Smooth muscle cell (in vitro differentiated cells): ENCODE measurements around the gene CSF1R. TPM values are rescaled to one million over a fixed set of nuclear protein-coding genes. Genes with fewer than 3 reads are reported as not detected.
A peak's percentile ranks its signal among the peaks of the same experiment; 100 is the strongest.

ENCODE experiments used
- DNase-seq: peaks from one replicate; lab custom pipeline; 2025; ENCODE audit not compliant: unreplicated experiment; lab: John Stamatoyannopoulos, UW
- H2AFZ ChIP-seq: fragments of 200-600 bp; sonication (generic); 2 replicates; pipeline ENCODE4 v1.6.0; 2016; ENCODE audit warnings: antibody characterized with exemption, low read depth, mild to moderate bottlenecking
- H3F3A ChIP-seq: fragments of 200-600 bp; sonication (generic); 2 replicates; pipeline ENCODE4 v1.6.0; 2017; ENCODE audit warnings: antibody characterized with exemption, low read depth
- H3K27ac ChIP-seq: fragments of 200-600 bp; sonication (generic); 2 replicates; pipeline ENCODE4 v1.5.1; 2016; ENCODE audit warnings: low read depth, mild to moderate bottlenecking
- H3K27me3 ChIP-seq: fragments of 200-600 bp; sonication (generic); 2 replicates; pipeline ENCODE4 v1.6.1; 2016; ENCODE audit warnings: low read depth, mild to moderate bottlenecking
- H3K36me3 ChIP-seq: fragments of 200-600 bp; sonication (generic); 2 replicates; pipeline ENCODE4 v1.5.1; 2016; ENCODE audit warnings: low read depth
- H3K4me1 ChIP-seq: fragments of 200-600 bp; sonication (generic); 2 replicates; pipeline ENCODE4 v1.5.1; 2016; ENCODE audit warnings: low read depth
- H3K4me2 ChIP-seq: fragments of 200-600 bp; sonication (generic); 2 replicates; pipeline ENCODE4 v1.6.0; 2016; ENCODE audit warnings: mild to moderate bottlenecking
- H3K4me3 ChIP-seq: fragments of 200-600 bp; sonication (generic); 2 replicates; pipeline ENCODE4 v1.5.1; 2016; ENCODE audit warnings: mild to moderate bottlenecking
- H3K79me2 ChIP-seq: fragments of 200-600 bp; sonication (generic); 2 replicates; pipeline ENCODE4 v1.6.0; 2016; ENCODE audit warnings: low read depth, mild to moderate bottlenecking
- H3K9ac ChIP-seq: fragments of 200-600 bp; sonication (generic); 2 replicates; pipeline ENCODE4 v1.6.0; 2016; ENCODE audit warnings: low read depth
- H3K9me3 ChIP-seq: fragments of 200-600 bp; sonication (generic); replicated peaks from 2 replicates; pipeline ENCODE4 v1.5.1; 2016; ENCODE audit warnings: low read depth
- H4K20me1 ChIP-seq: fragments of 200-600 bp; sonication (generic); 2 replicates; pipeline ENCODE4 v1.6.0; 2016; ENCODE audit warnings: low read depth
- WGBS: methylation state at CpG from one replicate; pipeline ENCODE4 v1.1.7; 2016; ENCODE audit warnings: low lambda C conversion rate; 5-methylcytosine and 5-hydroxymethylcytosine counted together
- polyA plus RNA-seq: library from polyadenylated mRNA; unstranded; fragments of >200 nt; fragmentation: Nextera tagmentation; extraction: Ambion mirVana; gene quantifications from 2 replicates; pipeline ENCODE4 v1.2.1, GENCODE V29; 2016
- total RNA-seq: library from RNA; depleted of rRNA; stranded (reverse); fragments of >200 nt; gene quantifications from 2 replicates; pipeline ENCODE4 v1.2.3, GENCODE V29; 2014
- TF ChIP-seq, protein P1 (sequence below): fragments of 200-600 bp; sonication (generic); IDR thresholded peaks from 2 replicates; pipeline ENCODE4 v1.5.1; 2017; ENCODE audit warnings: borderline replicate concordance, mild to moderate bottlenecking, antibody characterized with exemption; ENCODE audit not compliant: insufficient read depth, poor library complexity, severe bottlenecking

Gene CSF1R
- total and polyA plus RNA-seq, 2 experiments from 2014 or later: 2.2 to 3.9 TPM

DNA sequence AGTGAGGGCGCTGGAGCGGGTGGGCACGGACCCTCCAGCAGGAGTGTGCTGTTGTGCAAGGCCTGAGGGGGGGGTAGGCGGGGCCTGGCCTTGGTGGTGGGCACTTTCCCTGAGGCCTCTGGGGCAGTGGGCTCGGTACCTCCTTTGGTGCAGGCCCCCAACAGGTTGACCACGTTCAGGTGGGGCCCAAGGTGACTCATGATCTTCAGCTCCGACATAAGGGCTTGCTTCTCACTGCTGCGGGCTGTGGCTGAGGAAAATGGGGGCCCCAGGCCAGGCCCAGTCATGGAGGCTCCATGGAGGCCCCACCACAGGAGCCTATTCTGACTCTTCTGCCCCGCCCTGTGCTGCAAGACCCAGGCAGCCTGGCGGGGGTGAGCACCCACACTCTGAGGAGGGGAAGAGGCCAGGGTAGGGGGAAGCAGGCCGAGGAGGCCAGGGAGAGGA, 37.8 kb upstream of the CSF1R start:
- H3K9me3 ChIP-seq: no peaks in the 10 kb centered on the region
- no peaks in the 10 kb centered on the region for H3K27me3 ChIP-seq
- peak overlapping the region; percentile 42 for H3K27ac ChIP-seq
- TF ChIP-seq, protein P1, sequence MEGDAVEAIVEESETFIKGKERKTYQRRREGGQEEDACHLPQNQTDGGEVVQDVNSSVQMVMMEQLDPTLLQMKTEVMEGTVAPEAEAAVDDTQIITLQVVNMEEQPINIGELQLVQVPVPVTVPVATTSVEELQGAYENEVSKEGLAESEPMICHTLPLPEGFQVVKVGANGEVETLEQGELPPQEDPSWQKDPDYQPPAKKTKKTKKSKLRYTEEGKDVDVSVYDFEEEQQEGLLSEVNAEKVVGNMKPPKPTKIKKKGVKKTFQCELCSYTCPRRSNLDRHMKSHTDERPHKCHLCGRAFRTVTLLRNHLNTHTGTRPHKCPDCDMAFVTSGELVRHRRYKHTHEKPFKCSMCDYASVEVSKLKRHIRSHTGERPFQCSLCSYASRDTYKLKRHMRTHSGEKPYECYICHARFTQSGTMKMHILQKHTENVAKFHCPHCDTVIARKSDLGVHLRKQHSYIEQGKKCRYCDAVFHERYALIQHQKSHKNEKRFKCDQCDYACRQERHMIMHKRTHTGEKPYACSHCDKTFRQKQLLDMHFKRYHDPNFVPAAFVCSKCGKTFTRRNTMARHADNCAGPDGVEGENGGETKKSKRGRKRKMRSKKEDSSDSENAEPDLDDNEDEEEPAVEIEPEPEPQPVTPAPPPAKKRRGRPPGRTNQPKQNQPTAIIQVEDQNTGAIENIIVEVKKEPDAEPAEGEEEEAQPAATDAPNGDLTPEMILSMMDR: no peak
- peaks cover 4% of the 10 kb centered on the region for H4K20me1 ChIP-seq
- no peak overlapping the region for H2AFZ ChIP-seq
- H3K36me3 ChIP-seq: no peaks in the 10 kb centered on the region
- peaks cover 46% of the 10 kb centered on the region for H3F3A ChIP-seq
- H3K4me1 ChIP-seq: no peaks in the 10 kb centered on the region
- H3K79me2 ChIP-seq: no peaks in the 10 kb centered on the region
- no peak overlapping the region for H3K9ac ChIP-seq
- H3K4me3 ChIP-seq: no peak overlapping the region
- DNase-seq: no peak
- H3K4me2 ChIP-seq: no peak overlapping the region
- WGBS: 84% methylated on average over 11 of the region's 11 CpGs

DNA sequence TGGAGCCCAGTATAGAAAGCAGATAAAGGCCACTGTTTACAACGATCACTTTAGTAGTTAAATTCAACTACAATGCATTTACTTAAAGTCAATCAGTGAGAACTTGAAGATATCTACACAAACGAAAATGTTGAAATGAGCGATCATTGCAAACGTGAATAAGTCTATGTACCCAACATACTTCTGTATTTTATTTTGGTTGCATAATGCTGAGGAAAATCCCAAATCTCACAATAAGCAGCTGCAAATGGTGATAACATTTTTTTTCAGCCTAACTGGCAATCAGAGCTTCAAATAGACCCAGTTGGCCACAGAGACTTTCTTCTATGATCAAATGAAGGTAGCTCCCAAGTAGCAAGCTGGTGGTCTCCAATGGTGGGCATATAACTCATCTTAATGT, 37.2 kb upstream of the CSF1R start:
- 89% methylated on average over 4 of the region's 4 CpGs for WGBS
- no peaks in the 10 kb centered on the region for H3K36me3 ChIP-seq
- TF ChIP-seq, protein P1: no peak
- H3K4me1 ChIP-seq: no peaks in the 10 kb centered on the region
- no peak for DNase-seq
- no peaks in the 10 kb centered on the region for H3K79me2 ChIP-seq
- H3K9ac ChIP-seq: no peak overlapping the region
- H3F3A ChIP-seq: peaks cover 48% of the 10 kb centered on the region
- no peaks in the 10 kb centered on the region for H3K9me3 ChIP-seq
- H2AFZ ChIP-seq: no peak overlapping the region
- H3K27ac ChIP-seq: peak overlapping the region; percentile 42
- H4K20me1 ChIP-seq: peaks cover 3% of the 10 kb centered on the region
- H3K4me2 ChIP-seq: no peak overlapping the region
- H3K27me3 ChIP-seq: no peaks in the 10 kb centered on the region
- H3K4me3 ChIP-seq: no peak overlapping the region

DNA sequence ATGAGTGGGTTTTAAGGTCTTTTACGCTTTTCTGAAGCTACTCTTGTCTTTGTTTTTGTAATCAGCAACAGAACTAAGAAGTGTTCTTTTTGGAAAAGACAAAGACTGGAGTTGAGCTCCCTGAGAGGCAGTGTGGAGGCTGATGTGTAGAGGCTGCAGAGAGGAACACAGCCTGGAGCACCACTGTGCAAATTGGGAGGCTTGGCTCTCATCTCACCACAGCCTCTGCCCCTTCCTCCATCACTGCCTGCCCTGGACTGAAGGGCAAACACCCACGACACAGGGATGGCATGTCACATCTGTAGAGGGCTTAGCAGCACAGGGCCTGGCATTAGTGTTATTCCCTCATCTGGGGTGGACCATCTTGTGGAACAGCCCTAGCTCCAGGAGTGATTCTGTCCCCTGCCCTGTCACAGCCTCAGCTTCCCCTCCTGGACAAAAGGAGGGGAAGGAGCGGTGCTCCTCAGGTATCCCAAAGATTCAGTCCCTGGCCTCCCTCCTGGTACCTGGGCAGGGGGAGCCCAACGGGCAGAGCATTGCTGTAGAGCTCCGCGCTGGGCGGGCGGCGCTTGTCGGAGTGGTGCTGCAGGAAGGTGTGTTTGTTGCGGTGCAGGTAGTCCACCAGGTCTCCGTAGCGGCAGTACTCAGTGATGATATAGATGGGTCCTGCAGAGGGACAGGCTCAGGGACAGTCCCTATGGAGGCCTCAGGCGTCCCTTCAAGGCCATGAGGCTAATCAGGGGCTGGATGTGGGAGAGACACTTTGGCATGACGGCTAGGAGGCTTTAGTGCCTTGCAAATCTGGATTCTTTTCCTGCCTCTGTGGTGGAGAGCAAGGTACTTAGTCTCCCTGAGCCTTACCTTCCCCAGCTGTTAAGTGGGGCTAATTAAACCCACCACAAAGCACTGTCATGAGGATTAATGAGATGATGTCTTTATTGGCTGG, 36.5 kb upstream of the CSF1R start:
- DNase-seq: no peak
- Histone ChIP-seq H3K9ac (no peak overlapping the region), H3K27ac (peak overlapping the region; percentile 38), H3K9me3 (no peaks in the 10 kb centered on the region), H3K27me3 (no peaks in the 10 kb centered on the region), H3K4me1 (no peaks in the 10 kb centered on the region), H3K79me2 (no peaks in the 10 kb centered on the region), H4K20me1 (no peaks in the 10 kb centered on the region), H3K4me2 (no peak overlapping the region), H3K4me3 (no peak overlapping the region), H3K36me3 (no peaks in the 10 kb centered on the region), H3F3A (peaks cover 47% of the 10 kb centered on the region), H2AFZ (no peak overlapping the region)
- 93% methylated on average over 15 of the region's 15 CpGs for WGBS
- TF ChIP-seq, protein P1: no peak
